ENCODE results near the gene SPOCK3. TPM values are rescaled to one million over a fixed set of nuclear protein-coding genes. Genes with fewer than 3 reads are reported as not detected.

Gene SPOCK3
- total and polyA plus RNA-seq, 10 of the 15 experiments (the other 5 are each of a cell fraction or from before 2014, with no cell fraction given), result 0.06 to 0.39 (median 0.09) TPM; not detected in 5

- TF ChIP-seq BCLAF1 (IDR thresholded peaks at IDR 0.05), result no peak
- BruUV-seq (replicated peaks), result no TSS peak
- CTCF ChIA-PET, result interaction anchor here (1.5 kb wide), 1 partner anchor 14 kb away, joined by 3 read pairs; no protein-coding TSS in a partner anchor
Measured at GRCh38 chr4:166842795-166843261, 391.5 kb downstream of the SPOCK3 start.

More at GRCh38 chr4:166842795-166843261, 391.5 kb downstream of the SPOCK3 start:
- Histone ChIP-seq H2AFZ (ENCODE audit: control insufficient read depth, low read depth, low read length) (no peak overlapping the region), H3K27me3 (replicated peaks in 1 of 2; ENCODE audit: control insufficient read depth in 2 of 2, insufficient read depth in 2 of 2, low read length in 1 of 2) (no peaks in the 10 kb centered on the region), H3K4me1 (ENCODE audit: control insufficient read depth, insufficient read depth, low read length) (no peaks in the 10 kb centered on the region), H3K4me2 (ENCODE audit: control insufficient read depth, insufficient read depth) (no peak overlapping the region), H3K9me3 (replicated peaks; ENCODE audit: control insufficient read depth, insufficient read depth, low read length) (peaks cover 5% of the 10 kb centered on the region; the same call in 2 of the 3 replicates), H3K9ac (ENCODE audit: control insufficient read depth, insufficient read depth, low read length) (no peak overlapping the region), H3K79me2 (ENCODE audit: control insufficient read depth, insufficient read depth, low read length) (no peaks in the 10 kb centered on the region), H3K4me3 (no peak overlapping the region), H3K36me3 (ENCODE audit: control insufficient read depth in 2 of 2, insufficient read depth in 2 of 2, low read length in 1 of 2) (no peaks in the 10 kb centered on the region), H4K20me1 (ENCODE audit: control insufficient read depth, insufficient read depth) (no peaks in the 10 kb centered on the region), H3K27ac (ENCODE audit: control insufficient read depth, insufficient read depth) (no peak overlapping the region)
- ChIA-PET RAD21 (ENCODE audit: unreplicated experiment) (no interaction called here), POLR2A (no interaction called here), SMC1A (ENCODE audit: uncharacterized antibody, unreplicated experiment) (interaction anchor here (0.8 kb wide), 1 partner anchor 45 kb away, joined by 3 read pairs; no protein-coding TSS in a partner anchor)
- FAIRE-seq (no peak), ATAC-seq (no peak), DNase-seq (ENCODE audit: low read depth, low spot score) (no peak)
- intact Hi-C loops (cut with micrococcal nuclease; ENCODE audit: unreplicated experiment) (no loop called here), in situ Hi-C loops (cut with MboI) (no loop called here)
- WGBS (ENCODE audit: insufficient coverage, insufficient replicate concordance, low lambda C conversion rate, missing lambda C conversion rate), result 94% methylated on average over 18 of the region's 24 CpGs

All from GM12878 (cell line).